Endothelial cell (in vitro differentiated cells): ENCODE results near the gene NTSR1. TPM values are rescaled to one million over a fixed set of nuclear protein-coding genes. Genes with fewer than 3 reads are reported as not detected.

Source experiments
- DNase-seq: peaks from one replicate; pipeline ENCODE4 v3.0.0; 2021; ENCODE audit warnings: low spot score
- H3K27ac Mint-ChIP-seq: one replicate; pipeline ENCODE4 v1.8.0; 2021; ENCODE audit warnings: mixed read lengths, inconsistent platforms; ENCODE audit not compliant: unreplicated experiment
- H3K27me3 Mint-ChIP-seq: one replicate; pipeline ENCODE4 v1.8.0; 2021; ENCODE audit warnings: mild to moderate bottlenecking, moderate library complexity, mixed read lengths, inconsistent platforms; ENCODE audit not compliant: unreplicated experiment
- H3K36me3 Mint-ChIP-seq: one replicate; pipeline ENCODE4 v1.8.0; 2021; ENCODE audit warnings: mild to moderate bottlenecking, low read depth, mixed read lengths, inconsistent platforms; ENCODE audit not compliant: unreplicated experiment
- H3K4me1 Mint-ChIP-seq: one replicate; pipeline ENCODE4 v1.8.0; 2021; ENCODE audit warnings: mild to moderate bottlenecking, mixed read lengths, inconsistent platforms; ENCODE audit not compliant: unreplicated experiment
- H3K4me3 Mint-ChIP-seq: one replicate; pipeline ENCODE4 v1.8.0; 2021; ENCODE audit warnings: mild to moderate bottlenecking, mixed read lengths, inconsistent platforms; ENCODE audit not compliant: unreplicated experiment
- H3K9me3 Mint-ChIP-seq: one replicate; pipeline ENCODE4 v1.8.0; 2021; ENCODE audit warnings: mixed read lengths, inconsistent platforms; ENCODE audit not compliant: unreplicated experiment
- CTCF ChIP-seq: fragments of 200-600 bp; sonication (generic); IDR thresholded peaks from one replicate; pipeline ENCODE4 v1.5.0; 2021; ENCODE audit warnings: antibody characterized with exemption; ENCODE audit not compliant: unreplicated experiment
- total RNA-seq: library from RNA; stranded (reverse); fragmentation: NEBNext Ultra II Directional; extraction: Animal tissue kit (Norgen Biotek cat#: 25700); gene quantifications from one replicate; pipeline ENCODE4 v1.2.1, GENCODE V29; 2021; ENCODE audit not compliant: unreplicated experiment

The NTSR1 gene
- total RNA-seq, 1 donor from 2014 or later = not detected

- peak overlapping the region; percentile 92 for H3K4me3 Mint-ChIP-seq
- no peak for DNase-seq
- no peaks in the 10 kb centered on the region for H3K9me3 Mint-ChIP-seq
- TF ChIP-seq CTCF = no peak
- H3K4me1 Mint-ChIP-seq = no peaks in the 10 kb centered on the region
- H3K27me3 Mint-ChIP-seq = peaks cover 17% of the 10 kb centered on the region
- no peak overlapping the region for H3K27ac Mint-ChIP-seq
- peaks cover 11% of the 10 kb centered on the region for H3K36me3 Mint-ChIP-seq
Observed at GRCh38 chr20:62804021-62804626, 95.5 kb downstream of the NTSR1 start.

GRCh38 chr20:62804627-62805154 is 96.1 kb downstream of the NTSR1 start, which contains the start of gene OGFR:
TSS of gene OGFR (plus strand) at chr20:62804835. CDS start at chr20:62804860, 25 bp downstream.
- no peaks in the 10 kb centered on the region for H3K9me3 Mint-ChIP-seq
- no peak within 1 kb of the TSS for H3K27ac Mint-ChIP-seq

GRCh38 chr20:62805155-62805710 is 96.6 kb downstream of the NTSR1 start:
- DNase-seq = no peak
- H3K27ac Mint-ChIP-seq = no peak overlapping the region
- H3K36me3 Mint-ChIP-seq = peaks cover 7% of the 10 kb centered on the region
- H3K27me3 Mint-ChIP-seq = peaks cover 17% of the 10 kb centered on the region
- no peak for TF ChIP-seq CTCF
- H3K4me3 Mint-ChIP-seq = peak overlapping the region; percentile 80
- no peaks in the 10 kb centered on the region for H3K4me1 Mint-ChIP-seq
- no peaks in the 10 kb centered on the region for H3K9me3 Mint-ChIP-seq

More at GRCh38 chr20:62804627-62805154, 96.1 kb downstream of the NTSR1 start, which contains the start of gene OGFR:
- H3K27me3 Mint-ChIP-seq = peaks cover 17% of the 10 kb centered on the region
- H3K4me3 Mint-ChIP-seq = peak within 1 kb of the TSS; percentile 92
- TF ChIP-seq CTCF = no peak
- peaks cover 7% of the 10 kb centered on the region for H3K36me3 Mint-ChIP-seq
- peak; percentile 53 for DNase-seq
- H3K4me1 Mint-ChIP-seq = no peaks in the 10 kb centered on the region

GRCh38 chr20:62805711-62806382 is 97.2 kb downstream of the NTSR1 start:
- TF ChIP-seq CTCF = no peak
- Mint-ChIP-seq H3K36me3 (peaks cover 7% of the 10 kb centered on the region), H3K4me1 (no peaks in the 10 kb centered on the region), H3K9me3 (no peaks in the 10 kb centered on the region), H3K27me3 (peaks cover 17% of the 10 kb centered on the region), H3K4me3 (peak overlapping the region; percentile 81), H3K27ac (no peak overlapping the region)
- DNase-seq = no peak
